Measurements from ENCODE around the gene GPR150. TPM values are rescaled to one million over a fixed set of nuclear protein-coding genes. Genes with fewer than 3 reads are reported as not detected.

GPR150 gene
- total RNA-seq, 4 donors from 2014 or later, result 0.42 to 1.1 (median 0.92) TPM; not detected in 1

GRCh38 chr5:95620870-95621838 is 1.3 kb downstream of the GPR150 start:
- H3K27ac ChIP-seq (replicated peaks in 1 of 4), result peak overlapping the region in 1 of 4 donors; percentile 43
- H3K4me3 ChIP-seq, result peak overlapping the region; percentile 61 to 68 (median 61)
- no peak for TF ChIP-seq CTCF (IDR thresholded peaks at IDR 0.05)
- intact Hi-C loops (cut with DNase I), result no loop called here
- WGBS, result 40% methylated on average over 5 of the region's 92 CpGs
- peaks cover 18 to 28% (median 25%) of the 10 kb centered on the region in 4 donors for H3K4me1 ChIP-seq
- H3K27me3 ChIP-seq, result peaks cover 0 to 32% (median 3%) of the 10 kb centered on the region in 4 donors
- no peak for DNase-seq (ENCODE audit: extremely low spot score)
- H3K9me3 ChIP-seq, result no peaks in the 10 kb centered on the region
- no peaks in the 10 kb centered on the region for H3K36me3 ChIP-seq

- Histone ChIP-seq H3K36me3 (no peaks in the 10 kb centered on the region), H3K4me1 (peaks cover 18 to 28% (median 25%) of the 10 kb centered on the region in 4 donors), H3K4me3 (peak overlapping the region in 2 of 4 donors; percentile 61), H3K9me3 (no peaks in the 10 kb centered on the region), H3K27ac (replicated peaks in 1 of 4) (no peak overlapping the region), H3K27me3 (peaks cover 0 to 32% (median 3%) of the 10 kb centered on the region in 4 donors)
- 67% methylated on average over 8 of the region's 8 CpGs for WGBS
- no peak for DNase-seq (ENCODE audit: extremely low spot score)
- intact Hi-C loops (cut with DNase I), result no loop called here
- no peak for TF ChIP-seq POLR2AphosphoS5 (IDR thresholded peaks at IDR 0.05)
- no peak for TF ChIP-seq EP300 (IDR thresholded peaks at IDR 0.05)
- TF ChIP-seq CTCF (IDR thresholded peaks at IDR 0.05), result no peak
- TF ChIP-seq POLR2A (IDR thresholded peaks at IDR 0.05; ENCODE audit: low read depth), result no peak
Measured at GRCh38 chr5:95621839-95622629, 2.1 kb downstream of the GPR150 start.

- no peak for DNase-seq (ENCODE audit: extremely low spot score)
- peaks cover 0 to 30% (median 3%) of the 10 kb centered on the region in 4 donors for H3K27me3 ChIP-seq
- no peak overlapping the region for H3K27ac ChIP-seq (replicated peaks in 1 of 4)
- intact Hi-C loops (cut with DNase I), result no loop called here
- 96% methylated on average over 5 of the region's 5 CpGs for WGBS
- H3K36me3 ChIP-seq, result no peaks in the 10 kb centered on the region
- no peaks in the 10 kb centered on the region for H3K9me3 ChIP-seq
- H3K4me1 ChIP-seq, result peaks cover 18 to 28% (median 25%) of the 10 kb centered on the region in 4 donors
- no peak overlapping the region for H3K4me3 ChIP-seq
- TF ChIP-seq POLR2A (IDR thresholded peaks at IDR 0.05; ENCODE audit: low read depth), result no peak
- no peak for TF ChIP-seq CTCF (IDR thresholded peaks at IDR 0.05)
- no peak for TF ChIP-seq EP300 (IDR thresholded peaks at IDR 0.05)
- no peak for TF ChIP-seq POLR2AphosphoS5 (IDR thresholded peaks at IDR 0.05)
Measured at GRCh38 chr5:95623706-95624105, 3.8 kb downstream of the GPR150 start.

GRCh38 chr5:95624368-95624767 is 4.5 kb downstream of the GPR150 start:
- no peak for DNase-seq (ENCODE audit: extremely low spot score)
- TF ChIP-seq POLR2AphosphoS5 (IDR thresholded peaks at IDR 0.05) (no peak), EP300 (IDR thresholded peaks at IDR 0.05) (no peak), POLR2A (IDR thresholded peaks at IDR 0.05; ENCODE audit: low read depth) (no peak), CTCF (IDR thresholded peaks at IDR 0.05) (no peak)
- Histone ChIP-seq H3K9me3 (no peaks in the 10 kb centered on the region), H3K27me3 (peaks cover 0 to 23% (median 3%) of the 10 kb centered on the region in 4 donors), H3K27ac (replicated peaks in 1 of 4) (no peak overlapping the region), H3K4me1 (peaks cover 16 to 24% (median 23%) of the 10 kb centered on the region in 4 donors), H3K4me3 (no peak overlapping the region), H3K36me3 (no peaks in the 10 kb centered on the region)
- 97% methylated on average over 2 of the region's 2 CpGs for WGBS
- intact Hi-C loops (cut with DNase I), result no loop called here

Measured in esophagus muscularis mucosa (tissue), 4 donors.